ENCODE measurements around the gene WWTR1. TPM values are rescaled to one million over a fixed set of nuclear protein-coding genes. Genes with fewer than 3 reads are reported as not detected.

Gene WWTR1
- total RNA-seq, 1 experiment from 2014 or later, result 25.5 TPM

GRCh38 chr3:149514471-149514870, 143.4 kb downstream of the WWTR1 start:
- H3K27ac Mint-ChIP-seq, result no peak overlapping the region
- CTCF ChIA-PET, result interaction anchor here (0.9 to 3.3 kb wide), 7 partner anchors 16 to 394 kb away, joined by 3 to 19 read pairs (median 5); no protein-coding TSS in a partner anchor
- no peaks in the 10 kb centered on the region for H3K9me3 Mint-ChIP-seq
- no peak for DNase-seq (ENCODE audit: low spot score)
- TF ChIP-seq MLX (CRISPR knock-in tag; IDR thresholded peaks at IDR 0.05), result no peak
- TF ChIP-seq FOXP1 (CRISPR knock-in tag; IDR thresholded peaks at IDR 0.05; ENCODE audit: borderline replicate concordance), result no peak
- TF ChIP-seq ZNF396 (CRISPR knock-in tag; IDR thresholded peaks at IDR 0.05; ENCODE audit: borderline replicate concordance), result no peak
- TF ChIP-seq ESRRA (CRISPR knock-in tag; IDR thresholded peaks at IDR 0.05; ENCODE audit: borderline replicate concordance), result no peak
- no peak for TF ChIP-seq NFYB (CRISPR knock-in tag; conservative IDR thresholded peaks at IDR 0.05; ENCODE audit: low read depth)
- TF ChIP-seq TCF7 (CRISPR knock-in tag; IDR thresholded peaks at IDR 0.05; ENCODE audit: low read depth), result no peak
- no peak for TF ChIP-seq NR1H2 (CRISPR knock-in tag; IDR thresholded peaks at IDR 0.05)
- TF ChIP-seq TEAD4 (CRISPR knock-in tag; IDR thresholded peaks at IDR 0.05), result no peak
- TF ChIP-seq IRF1 (CRISPR knock-in tag; IDR thresholded peaks at IDR 0.05), result no peak
- no peak for TF ChIP-seq TP53 (CRISPR knock-in tag; IDR thresholded peaks at IDR 0.05)
- no peak for TF ChIP-seq JUN (CRISPR knock-in tag; IDR thresholded peaks at IDR 0.05)
- H3K27me3 Mint-ChIP-seq (ENCODE audit: low read depth), result no peaks in the 10 kb centered on the region
- no peaks in the 10 kb centered on the region; the same call in 1 of the 2 replicates for H3K4me1 Mint-ChIP-seq
- no peak for ATAC-seq
- POLR2A ChIA-PET, result interaction anchor here (1.4 kb wide), 1 partner anchor 144 kb away, joined by 3 read pairs; the partner anchor contains the start of gene WWTR1
- no peaks in the 10 kb centered on the region for H3K36me3 Mint-ChIP-seq
- no peak overlapping the region for H3K4me3 Mint-ChIP-seq

GRCh38 chr3:149512073-149512782, 145.6 kb downstream of the WWTR1 start:
- TF ChIP-seq USF1 (CRISPR knock-in tag; IDR thresholded peaks at IDR 0.05), result no peak
- peak; percentile 48; the same call in 1 of the 2 replicates for TF ChIP-seq CTCF (IDR thresholded peaks at IDR 0.05)
- TF ChIP-seq ZNF317 (CRISPR knock-in tag; IDR thresholded peaks at IDR 0.05; ENCODE audit: borderline replicate concordance, low read depth), result peak; percentile 75
- peak; percentile 98 for ATAC-seq
- CTCF ChIA-PET, result interaction anchor here (0.5 to 3.3 kb wide), 17 partner anchors 10 to 367 kb away, joined by 3 to 19 read pairs (median 4); partner anchors contain the start of genes RNF13 and WWTR1
- no peaks in the 10 kb centered on the region; the same call in 1 of the 2 replicates for H3K4me1 Mint-ChIP-seq
- no peaks in the 10 kb centered on the region for H3K9me3 Mint-ChIP-seq
- no peaks in the 10 kb centered on the region for H3K36me3 Mint-ChIP-seq
- DNase-seq (ENCODE audit: low spot score), result peak; percentile 77
- POLR2A ChIA-PET, result interaction anchor here (0.7 kb wide), 1 partner anchor 110 kb away, joined by 3 read pairs; no protein-coding TSS in a partner anchor
- H3K27me3 Mint-ChIP-seq (ENCODE audit: low read depth), result no peaks in the 10 kb centered on the region
- peak overlapping the region; percentile 47 for H3K4me3 Mint-ChIP-seq
- H3K27ac Mint-ChIP-seq, result no peak overlapping the region

- ChIA-PET POLR2A (no interaction called here), CTCF (interaction anchor here (0.5 to 2.0 kb wide), 3 partner anchors 217 to 297 kb away, joined by 3 to 4 read pairs (median 4); no protein-coding TSS in a partner anchor)
- Mint-ChIP-seq H3K27me3 (ENCODE audit: low read depth) (no peaks in the 10 kb centered on the region), H3K27ac (no peak overlapping the region), H3K4me3 (no peak overlapping the region), H3K36me3 (no peaks in the 10 kb centered on the region), H3K4me1 (no peaks in the 10 kb centered on the region; the same call in 1 of the 2 replicates), H3K9me3 (no peaks in the 10 kb centered on the region)
- TF ChIP-seq NR3C1 (CRISPR knock-in tag; conservative IDR thresholded peaks at IDR 0.05; ENCODE audit: low read depth) (no peak), ZNF121 (CRISPR knock-in tag; IDR thresholded peaks at IDR 0.05) (0 out of 2 replicates have a peak, but pooled peaks have one; percentile 55)
- no peak for ATAC-seq
- DNase-seq (ENCODE audit: low spot score), result no peak
Observed at GRCh38 chr3:149511040-149511626, 146.7 kb downstream of the WWTR1 start.

Measured in WTC11 (cell line).